Keratinocyte (primary cell): Measurements from ENCODE around the gene PLA2G10. TPM values are rescaled to one million over a fixed set of nuclear protein-coding genes. Genes with fewer than 3 reads are reported as not detected.

Source experiments
- DNase-seq: peaks from one replicate; pipeline ENCODE4 v3.0.0-alpha.2; 2011; ENCODE audit warnings: low read depth, missing footprints, low spot score
- FAIRE-seq: peaks from 2 replicates; lab custom pipeline; 2011; peaks lifted over from hg19 to GRCh38; lab: Jason Lieb, UNC
- H2AFZ ChIP-seq: 2 replicates; pipeline ENCODE4 v1.6.0; 2012; ENCODE audit warnings: low read length, control low read depth, inconsistent platforms; ENCODE audit not compliant: control insufficient read depth
- H3K27ac ChIP-seq: 2 replicates; pipeline ENCODE4 v1.5.1; 2011; ENCODE audit warnings: low read length; ENCODE audit not compliant: control insufficient read depth, insufficient read depth
- H3K27me3 ChIP-seq: 3 replicates; pipeline ENCODE4 v1.6.0; 2011; ENCODE audit warnings: low read length; ENCODE audit not compliant: control insufficient read depth, insufficient read depth; ENCODE audit errors: extremely low read depth
- H3K36me3 ChIP-seq, 2 experiments: 2 replicates in 1 of 2; 3 replicates in 1 of 2; pipeline ENCODE4 v1.5.1; 2011; ENCODE audit warnings: low read length in 2 of 2, mild to moderate bottlenecking in 1 of 2; ENCODE audit not compliant: control insufficient read depth in 2 of 2, insufficient read depth in 2 of 2; ENCODE audit errors: extremely low read depth in 1 of 2
- H3K4me1 ChIP-seq: 3 replicates; pipeline ENCODE4 v1.5.1; 2011; ENCODE audit warnings: low read length; ENCODE audit not compliant: control insufficient read depth, insufficient read depth; ENCODE audit errors: extremely low read depth
- H3K4me2 ChIP-seq: 3 replicates; pipeline ENCODE4 v1.6.0; 2011; ENCODE audit warnings: low read depth, low read length; ENCODE audit not compliant: control insufficient read depth, insufficient read depth; ENCODE audit errors: extremely low read depth
- H3K4me3 ChIP-seq, 3 experiments: fragments of 200-600 bp in 1 of 3; sonication (generic) in 1 of 3; 2 replicates in 2 of 3; 3 replicates in 1 of 3; pipeline ENCODE4 v1.5.1; 2011 to 2016; ENCODE audit warnings: low read length in 3 of 3, mild to moderate bottlenecking in 3 of 3, control low read depth in 2 of 3, inconsistent platforms in 1 of 3, low read depth in 1 of 3, mixed read lengths in 1 of 3, mixed run types in 1 of 3, moderate library complexity in 1 of 3; ENCODE audit not compliant: control insufficient read depth in 2 of 3, insufficient read depth in 2 of 3; ENCODE audit errors: extremely low read depth in 1 of 3
- H3K79me2 ChIP-seq: 2 replicates; pipeline ENCODE4 v1.6.0; 2012; ENCODE audit warnings: low read length; ENCODE audit not compliant: control insufficient read depth, insufficient read depth
- H3K9ac ChIP-seq: 3 replicates; pipeline ENCODE4 v1.6.0; 2011; ENCODE audit warnings: low read length; ENCODE audit not compliant: control insufficient read depth, insufficient read depth; ENCODE audit errors: extremely low read depth
- H3K9me1 ChIP-seq: 3 replicates; pipeline ENCODE4 v1.6.0; 2011; ENCODE audit warnings: low read length; ENCODE audit not compliant: control insufficient read depth, insufficient read depth; ENCODE audit errors: extremely low read depth
- H3K9me3 ChIP-seq: 2 replicates; pipeline ENCODE4 v1.5.1; 2012; ENCODE audit warnings: low read depth, low read length; ENCODE audit not compliant: control insufficient read depth
- H4K20me1 ChIP-seq: 3 replicates; pipeline ENCODE4 v1.6.0; 2011; ENCODE audit warnings: low read length; ENCODE audit not compliant: control insufficient read depth, insufficient read depth; ENCODE audit errors: extremely low read depth
- CTCF ChIP-seq, 3 experiments: IDR thresholded peaks in 1 of 3; conservative IDR thresholded peaks in 1 of 3; optimal IDR thresholded peaks in 1 of 3; 2 replicates in 2 of 3; 3 replicates in 1 of 3; pipeline versions ENCODE3 to v1.5.1; 2011; ENCODE audit warnings: low read length in 3 of 3, mild to moderate bottlenecking in 3 of 3, moderate library complexity in 2 of 3, control low read depth in 1 of 3, inconsistent platforms in 1 of 3; ENCODE audit not compliant: insufficient read depth in 2 of 3; ENCODE audit errors: extremely low read depth in 1 of 3
- EZH2 ChIP-seq: IDR thresholded peaks from one replicate; pipeline ENCODE4 v1.6.1; 2012; ENCODE audit warnings: inconsistent platforms, mild to moderate bottlenecking, low read length, moderate library complexity
- dilution Hi-C: fragments of 300-500 bp; cut with MboI; formaldehyde crosslinking; loops from one replicate; pipeline ENCODE4 v1.7.0; 2020; ENCODE audit warnings: low sequenced_read_pairs; ENCODE audit not compliant: extremely low pct_ligation_motif_present
- polyA plus RNA-seq, 5 experiments: library from polyadenylated mRNA; depleted of rRNA in 3 of 5; stranded (reverse) in 3 of 5; stranded (forward) in 1 of 5; unstranded in 1 of 5; fragments of >200 nt; gene quantifications; 1 replicate in 1 of 5; 2 replicates in 3 of 5; 3 replicates in 1 of 5; pipeline versions ENCODE4 v1.2.1 to v1.2.3, GENCODE V29; 2011 to 2012; ENCODE audit warnings: missing spikeins in 2 of 5, low read depth in 1 of 5, low replicate concordance in 1 of 5

The PLA2G10 gene
- polyA plus RNA-seq, 1 donor (not counting 4 experiments of a cell fraction or from before 2014, with no cell fraction given) = 1.0 TPM

DNA sequence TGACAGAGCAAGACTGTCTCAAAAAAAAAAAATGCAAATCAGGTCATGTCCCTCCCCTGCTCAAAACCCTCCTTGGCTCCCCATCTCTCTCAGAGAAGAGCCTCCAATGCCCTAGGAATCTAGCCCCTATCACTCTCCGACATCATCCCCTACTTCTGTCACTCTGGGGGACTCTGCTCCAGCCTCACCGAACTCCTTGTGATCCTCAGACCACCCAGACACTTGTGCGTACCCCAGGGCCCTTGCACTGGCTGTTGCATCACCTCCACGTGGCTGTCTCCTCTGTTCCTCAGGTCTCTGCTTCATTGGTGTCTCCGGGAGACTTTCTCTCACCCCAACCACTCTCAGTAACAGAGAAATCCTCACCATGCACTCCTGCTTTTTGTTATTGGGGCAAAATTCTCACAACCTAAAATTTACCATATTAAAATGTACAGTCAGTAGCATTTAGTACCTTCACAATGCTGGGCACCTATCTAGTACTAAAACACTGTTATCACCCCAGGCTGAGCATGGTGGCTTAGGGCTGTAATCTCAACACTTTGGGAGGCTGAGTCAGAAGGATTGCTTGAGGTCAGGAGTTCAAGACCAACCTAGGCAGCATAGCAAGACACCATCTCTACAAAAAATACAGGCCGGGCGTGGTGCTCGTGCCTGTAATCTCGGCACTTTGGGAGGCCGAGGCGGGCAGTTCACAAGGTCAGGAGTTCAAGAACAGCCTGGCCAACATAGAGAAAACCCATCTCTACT is 15.2 kb downstream of the PLA2G10 start:
- TF ChIP-seq EZH2 = no peak
- TF ChIP-seq CTCF (optimal IDR thresholded peaks at IDR 0.05 in 1 of 3, IDR thresholded peaks at IDR 0.05 in 1 of 3, conservative IDR thresholded peaks at IDR 0.05 in 1 of 3; ENCODE audit: extremely low read depth in 1 of 3, insufficient read depth in 2 of 3, low read length in 3 of 3) = no peak
- Histone ChIP-seq H3K9me3 (no peaks in the 10 kb centered on the region), H3K9ac (no peak overlapping the region), H3K36me3 (no peaks in the 10 kb centered on the region), H3K4me1 (no peaks in the 10 kb centered on the region), H4K20me1 (no peaks in the 10 kb centered on the region), H3K79me2 (no peaks in the 10 kb centered on the region), H3K4me2 (no peak overlapping the region), H3K9me1 (no peaks in the 10 kb centered on the region), H3K27ac (no peak overlapping the region), H3K4me3 (no peak overlapping the region), H3K27me3 (no peaks in the 10 kb centered on the region), H2AFZ (no peak overlapping the region)
- DNase-seq (no peak), FAIRE-seq (no peak)
- dilution Hi-C loops = no loop called here

DNA sequence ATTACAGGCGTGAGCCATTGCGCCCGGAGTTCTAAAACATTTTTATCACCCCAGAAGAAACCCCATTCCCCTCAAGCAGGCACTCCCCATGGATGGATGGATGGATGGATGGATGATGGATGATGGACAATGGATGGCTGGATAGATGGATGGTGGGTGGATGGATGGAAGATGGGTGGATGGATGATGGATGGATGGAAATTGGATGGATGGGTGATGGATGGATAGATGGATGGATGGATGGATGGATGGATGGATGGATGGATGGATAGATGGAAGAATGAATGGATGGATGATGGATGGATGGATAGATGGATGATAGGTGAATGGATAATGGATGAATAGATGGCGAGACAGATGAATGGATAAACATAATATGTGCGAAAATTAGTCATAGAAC is 16.5 kb downstream of the PLA2G10 start:
- no peak for DNase-seq
- TF ChIP-seq EZH2 (no peak), CTCF (optimal IDR thresholded peaks at IDR 0.05 in 1 of 3, IDR thresholded peaks at IDR 0.05 in 1 of 3, conservative IDR thresholded peaks at IDR 0.05 in 1 of 3; ENCODE audit: extremely low read depth in 1 of 3, insufficient read depth in 2 of 3, low read length in 3 of 3) (no peak)
- Histone ChIP-seq H3K9me1 (no peaks in the 10 kb centered on the region), H3K9ac (no peak overlapping the region), H3K27ac (no peak overlapping the region), H3K9me3 (no peaks in the 10 kb centered on the region), H3K4me3 (no peak overlapping the region), H4K20me1 (no peaks in the 10 kb centered on the region), H2AFZ (no peak overlapping the region), H3K79me2 (no peaks in the 10 kb centered on the region), H3K4me1 (no peaks in the 10 kb centered on the region), H3K27me3 (no peaks in the 10 kb centered on the region), H3K4me2 (no peak overlapping the region), H3K36me3 (no peaks in the 10 kb centered on the region)
- dilution Hi-C loops = no loop called here
- FAIRE-seq = no peak
